K562 (cell line): ENCODE results near the gene SPDYE4.

Experiments
- CBX5 ChIP-seq: IDR thresholded peaks from 2 replicates; pipeline ENCODE4 v1.6.1; 2014; ENCODE audit warnings: low read depth, borderline replicate concordance
- CTCF ChIP-seq, 3 experiments: IDR thresholded peaks in 2 of 3; conservative IDR thresholded peaks in 1 of 3; 2 replicates each; pipeline ENCODE4 v1.5.1; 2011 to 2012; ENCODE audit warnings: low read length in 3 of 3, mild to moderate bottlenecking in 3 of 3, control low read depth in 2 of 3, improper control_type of control experiment in 1 of 3, inconsistent platforms in 1 of 3, low read depth in 1 of 3, mixed read lengths in 1 of 3, moderate library complexity in 1 of 3; ENCODE audit not compliant: insufficient read depth in 2 of 3
- GTF2F1 ChIP-seq: IDR thresholded peaks from 2 replicates; pipeline ENCODE4 v1.6.1; 2011; ENCODE audit warnings: low read depth, low read length, improper control_type of control experiment
- HMG20B ChIP-seq: fragments of 250-450 bp; sonication (Bioruptor Pico); IDR thresholded peaks from 2 replicates; pipeline ENCODE4 v1.5.0; 2021; ENCODE audit warnings: mild to moderate bottlenecking
- IRF9 ChIP-seq: fragments of 450-650 bp; IDR thresholded peaks from 2 replicates; pipeline ENCODE4 v1.6.1; 2016; ENCODE audit warnings: missing biosample characterization, missing genetic modification characterization
- KDM1A ChIP-seq, 2 experiments: fragments of 450-650 bp; IDR thresholded peaks; 2 replicates each; pipeline ENCODE4 v1.6.1; 2016; ENCODE audit warnings: mild to moderate bottlenecking in 2 of 2
- MXI1 ChIP-seq: IDR thresholded peaks from 2 replicates; pipeline ENCODE4 v1.6.1; 2011; ENCODE audit warnings: low read depth, mild to moderate bottlenecking, improper control_type of control experiment, low read length
- NCOA1 ChIP-seq: fragments of 450-650 bp; IDR thresholded peaks from 2 replicates; pipeline ENCODE4 v1.6.1; 2016; ENCODE audit warnings: low read depth
- NFYB ChIP-seq: IDR thresholded peaks from 2 replicates; pipeline ENCODE4 v1.6.1; 2011; ENCODE audit warnings: mild to moderate bottlenecking, moderate library complexity; ENCODE audit not compliant: insufficient read length; ENCODE audit errors: extremely low read depth
- POLR2AphosphoS5 ChIP-seq: IDR thresholded peaks from 2 replicates; pipeline ENCODE4 v1.6.1; 2011; ENCODE audit warnings: mild to moderate bottlenecking, low read depth, low read length, moderate library complexity; ENCODE audit not compliant: control insufficient read depth, insufficient read depth
- PRDM10 ChIP-seq: fragments of 450-650 bp; IDR thresholded peaks from 2 replicates; pipeline ENCODE4 v1.6.1; 2018; ENCODE audit not compliant: partially characterized antibody
- SIX5 ChIP-seq, 2 experiments: IDR thresholded peaks; 2 replicates each; pipeline ENCODE4 v1.6.1; 2011; ENCODE audit warnings: low read length in 2 of 2, borderline replicate concordance in 1 of 2, low read depth in 1 of 2, mild to moderate bottlenecking in 1 of 2, moderate library complexity in 1 of 2; ENCODE audit not compliant: insufficient read depth in 1 of 2
- ZFP36 ChIP-seq: fragments of 150-350 bp; IDR thresholded peaks from 2 replicates; pipeline ENCODE4 v1.6.1; 2018; ENCODE audit warnings: low read length, low read depth; ENCODE audit not compliant: partially characterized antibody
- ZNF589 ChIP-seq: fragments of 200-800 bp; sonication (Bioruptor generic); IDR thresholded peaks from 2 replicates; pipeline ENCODE4 v1.6.1; 2016; ENCODE audit warnings: low read depth, missing genetic modification characterization, missing compliant biosample characterization

GRCh38 chr17:8713315-8713714 lies 45.0 kb downstream of the SPDYE4 start:
- TF ChIP-seq POLR2AphosphoS5, result no peak
- TF ChIP-seq CBX5, result no peak
- no peak for TF ChIP-seq SIX5 (IDR thresholded peaks at IDR 0.05; ENCODE audit: borderline replicate concordance in 1 of 2, insufficient read depth in 1 of 2, low read depth in 1 of 2, low read length in 2 of 2)
- no peak for TF ChIP-seq ZFP36
- no peak for TF ChIP-seq PRDM10
- TF ChIP-seq CTCF (IDR thresholded peaks at IDR 0.05 in 2 of 3, conservative IDR thresholded peaks at IDR 0.05 in 1 of 3; ENCODE audit: insufficient read depth in 2 of 3, low read depth in 1 of 3, low read length in 3 of 3), result no peak
- no peak for TF ChIP-seq ZNF589 (CRISPR knock-in tag)
- TF ChIP-seq MXI1, result no peak
- TF ChIP-seq NCOA1, result no peak
- TF ChIP-seq KDM1A (IDR thresholded peaks at IDR 0.05), result no peak
- TF ChIP-seq IRF9 (tag), result no peak
- no peak for TF ChIP-seq HMG20B (CRISPR knock-in tag)
- TF ChIP-seq GTF2F1, result no peak
- TF ChIP-seq NFYB, result no peak
